ENCODE measurements around the gene LRRC75B.

The LRRC75B gene

GRCh38 chr22:24585461-24585860 lies 7.4 kb downstream of the LRRC75B start:
- no peak for DNase-seq (ENCODE audit: low read depth)

- DNase-seq (ENCODE audit: low read depth), result no peak
These were observed 7.9 kb downstream of the LRRC75B start for GRCh38 chr22:24584871-24585411.

DNA sequence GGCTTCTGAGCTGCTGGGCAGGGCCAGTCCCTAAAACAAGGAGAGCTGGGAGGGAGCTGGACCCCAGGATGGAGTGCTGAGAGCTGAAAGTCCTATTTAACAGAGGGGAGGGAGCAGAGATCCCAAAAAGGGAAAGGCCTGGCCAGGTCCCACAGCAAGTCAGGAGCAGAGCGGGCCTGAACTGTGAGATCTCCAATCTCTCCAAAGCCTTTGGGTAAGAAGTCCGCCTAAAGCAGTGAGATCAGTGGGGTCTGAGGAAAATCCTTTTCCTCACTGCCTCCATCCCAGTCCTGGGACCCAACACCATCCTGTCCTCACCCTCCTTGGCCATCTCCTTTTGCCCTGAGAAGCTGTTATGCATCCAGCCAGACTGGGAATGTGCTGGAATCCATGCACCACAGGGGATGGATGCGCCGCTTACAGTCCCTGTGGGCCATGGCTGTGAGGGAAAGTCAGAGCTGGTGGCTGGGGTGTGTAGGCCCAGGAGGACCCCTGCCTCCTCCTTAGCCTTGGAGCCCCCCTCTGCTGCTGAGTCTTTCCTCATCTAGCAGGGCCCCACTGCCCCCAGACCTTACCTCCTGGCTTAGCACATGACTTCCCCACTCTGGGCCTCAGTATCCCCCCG lies 8.6 kb downstream of the LRRC75B start:
- no peak for DNase-seq (ENCODE audit: low read depth)

DNA sequence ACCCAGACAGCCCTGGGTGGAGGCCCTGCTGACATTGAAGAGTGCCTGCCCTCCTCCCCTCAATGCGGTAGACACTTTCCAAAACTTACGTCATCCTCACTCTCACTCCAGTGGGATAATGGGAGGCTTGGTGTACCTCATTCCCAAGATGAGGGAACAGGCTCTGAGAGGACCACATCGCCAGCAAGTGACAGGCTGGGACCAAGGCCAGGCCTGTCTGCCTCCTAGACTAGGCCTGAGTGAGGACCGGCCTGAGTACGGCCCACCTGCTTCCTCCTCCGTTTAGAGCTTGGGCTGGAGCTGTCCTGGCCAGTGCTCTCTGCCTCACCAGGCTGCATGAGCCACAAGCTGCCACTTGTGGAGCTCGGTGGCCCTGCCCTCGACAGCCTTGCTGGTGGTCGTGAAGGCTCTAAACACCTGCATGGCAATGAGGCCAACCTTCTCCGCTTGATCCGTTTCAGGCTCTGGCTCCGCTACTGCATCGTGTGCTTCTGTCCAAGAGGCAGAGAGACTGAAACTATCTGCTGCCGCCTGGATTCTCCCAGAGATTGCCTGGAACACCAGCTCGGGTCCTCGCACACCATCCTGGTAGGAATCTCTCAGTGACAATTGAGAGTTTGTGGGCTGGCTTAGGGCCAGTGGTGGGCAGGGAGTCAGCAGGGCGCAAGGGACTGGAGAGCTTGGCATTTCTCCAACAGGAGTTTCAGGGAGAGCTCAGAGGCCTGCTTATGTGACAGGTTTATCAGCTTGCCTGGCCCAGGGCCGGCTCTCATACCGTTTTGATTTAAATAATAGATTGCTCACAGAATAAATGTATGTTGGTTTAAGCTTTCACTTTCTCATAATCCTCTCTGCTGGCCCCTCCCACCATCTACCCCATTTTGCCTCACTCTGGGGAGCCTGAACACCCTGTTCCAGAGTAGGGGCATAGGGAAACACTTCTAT lies 9.4 kb downstream of the LRRC75B start:
- peak; percentile 22 for DNase-seq (ENCODE audit: low read depth)

- DNase-seq (ENCODE audit: low read depth), result no peak
These were observed 10.6 kb downstream of the LRRC75B start for GRCh38 chr22:24582056-24582814.

- DNase-seq (ENCODE audit: low read depth), result peak; percentile 88
These were observed 12.6 kb downstream of the LRRC75B start for GRCh38 chr22:24580276-24580675.

DNA sequence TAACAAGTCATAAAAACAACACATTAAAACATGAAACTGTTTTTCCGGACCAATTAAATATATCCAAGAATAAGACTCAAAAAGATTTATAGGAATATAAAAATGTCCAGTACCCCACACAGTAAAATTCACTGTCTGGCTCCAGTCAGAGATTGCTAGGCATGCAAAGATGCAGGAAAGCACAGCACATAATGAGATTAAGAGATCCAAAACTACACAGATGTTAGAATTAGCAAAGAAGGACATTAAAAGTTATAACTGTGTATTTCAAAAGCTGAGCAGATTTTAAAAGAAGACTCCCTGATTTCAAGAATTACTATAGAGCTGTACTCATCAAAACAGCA lies 13.6 kb downstream of the LRRC75B start:
- DNase-seq (ENCODE audit: low read depth), result no peak

- peak; percentile 18 for DNase-seq (ENCODE audit: low read depth)
These were observed 14.3 kb downstream of the LRRC75B start for GRCh38 chr22:24578355-24579257.

DNA sequence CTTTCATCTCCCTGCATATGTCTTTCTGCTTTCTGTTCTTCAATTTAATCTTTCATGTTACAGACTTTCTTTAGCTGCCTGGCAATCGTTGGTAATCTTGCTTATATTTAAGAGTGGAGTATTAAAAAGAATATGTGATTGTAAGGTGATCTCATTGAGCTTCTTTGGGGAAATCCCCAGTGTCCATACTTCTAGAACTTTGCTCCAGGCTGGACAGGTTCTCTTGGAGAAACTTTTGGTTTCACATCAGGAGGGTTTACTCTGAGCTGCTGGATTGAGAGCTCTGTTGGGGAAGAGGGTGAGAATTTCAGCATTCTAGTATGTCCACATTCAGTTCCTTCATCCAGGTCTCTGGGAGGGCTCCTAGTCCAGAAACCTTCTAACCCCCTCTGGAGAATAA lies 16.1 kb downstream of the LRRC75B start:
- DNase-seq (ENCODE audit: low read depth), result no peak

GRCh38 chr22:24571266-24571665 lies 21.6 kb downstream of the LRRC75B start:
- DNase-seq (ENCODE audit: low read depth), result no peak

GRCh38 chr22:24567668-24568067 lies 25.2 kb downstream of the LRRC75B start:
- no peak for DNase-seq (ENCODE audit: low read depth)

DNA sequence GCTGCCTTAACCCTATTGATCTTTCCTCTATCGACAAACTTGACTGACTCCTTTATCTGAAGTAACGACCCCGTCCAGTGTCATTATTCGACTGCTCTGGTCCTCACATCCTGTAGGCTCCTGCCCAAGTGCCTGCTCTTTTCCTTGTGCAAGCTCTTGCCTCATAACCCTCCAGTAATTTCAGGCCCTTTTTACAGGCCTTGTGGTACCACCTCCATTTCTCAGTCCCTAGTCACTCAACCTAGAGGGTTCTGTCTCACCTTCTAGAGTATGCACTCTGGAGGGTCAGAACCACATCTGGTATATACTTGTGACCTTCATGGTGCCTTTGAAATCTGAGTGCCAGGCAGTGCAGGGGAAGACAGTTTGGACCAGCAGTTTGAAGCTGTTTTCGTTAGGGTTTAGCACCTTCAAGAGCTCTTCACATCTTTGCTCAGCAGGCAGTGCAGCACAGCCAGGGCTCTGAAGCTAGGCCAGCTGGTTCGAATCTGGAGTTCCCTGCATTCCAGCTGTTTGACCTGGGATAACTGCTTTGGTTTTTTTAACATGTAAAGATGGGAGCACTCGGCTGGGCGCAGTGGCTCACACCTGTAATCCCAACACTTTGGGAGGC lies 25.9 kb downstream of the LRRC75B start:
- DNase-seq (ENCODE audit: low read depth), result peak; percentile 32

- DNase-seq (ENCODE audit: low read depth), result no peak
These were observed 27.8 kb downstream of the LRRC75B start for GRCh38 chr22:24565077-24565476.

DNA sequence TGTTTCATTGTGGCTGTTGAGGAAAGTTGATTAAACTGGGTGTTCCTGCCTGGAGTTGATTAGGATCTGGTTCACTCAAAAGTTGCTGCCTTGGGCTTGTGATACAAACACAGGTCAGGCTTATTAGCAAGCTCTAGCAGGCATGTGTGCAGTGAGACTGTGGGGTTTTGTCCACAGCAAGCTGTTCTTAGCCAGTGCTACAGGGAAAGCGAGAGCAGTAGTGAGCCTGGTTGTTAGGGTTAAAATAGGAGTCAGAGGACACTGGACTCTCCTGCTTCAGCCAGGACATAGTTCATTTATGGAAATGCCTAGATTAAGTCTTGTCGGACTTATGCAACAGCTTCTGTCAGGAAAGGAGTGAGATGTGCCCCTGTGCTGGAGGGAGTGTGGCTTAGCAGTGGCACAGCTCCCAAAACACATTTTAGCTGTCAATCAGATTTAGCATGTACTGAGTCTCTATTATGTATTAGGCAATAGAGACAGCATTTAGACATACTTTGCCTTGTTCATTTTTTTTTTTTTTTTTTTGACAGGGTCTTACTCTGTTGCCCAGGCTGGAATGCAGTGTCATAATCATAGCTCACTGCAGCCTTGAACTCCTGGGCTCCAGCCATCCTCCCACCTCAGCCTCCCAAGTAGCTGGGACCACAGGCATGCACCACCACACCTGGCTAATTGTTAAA lies 28.4 kb downstream of the LRRC75B start:
- DNase-seq (ENCODE audit: low read depth), result peak; percentile 78

- no peak for DNase-seq (ENCODE audit: low read depth)
These were observed 29.6 kb downstream of the LRRC75B start for GRCh38 chr22:24563246-24563645.

- no peak for DNase-seq (ENCODE audit: low read depth)
These were observed 33.4 kb downstream of the LRRC75B start for GRCh38 chr22:24559471-24559870.

DNA sequence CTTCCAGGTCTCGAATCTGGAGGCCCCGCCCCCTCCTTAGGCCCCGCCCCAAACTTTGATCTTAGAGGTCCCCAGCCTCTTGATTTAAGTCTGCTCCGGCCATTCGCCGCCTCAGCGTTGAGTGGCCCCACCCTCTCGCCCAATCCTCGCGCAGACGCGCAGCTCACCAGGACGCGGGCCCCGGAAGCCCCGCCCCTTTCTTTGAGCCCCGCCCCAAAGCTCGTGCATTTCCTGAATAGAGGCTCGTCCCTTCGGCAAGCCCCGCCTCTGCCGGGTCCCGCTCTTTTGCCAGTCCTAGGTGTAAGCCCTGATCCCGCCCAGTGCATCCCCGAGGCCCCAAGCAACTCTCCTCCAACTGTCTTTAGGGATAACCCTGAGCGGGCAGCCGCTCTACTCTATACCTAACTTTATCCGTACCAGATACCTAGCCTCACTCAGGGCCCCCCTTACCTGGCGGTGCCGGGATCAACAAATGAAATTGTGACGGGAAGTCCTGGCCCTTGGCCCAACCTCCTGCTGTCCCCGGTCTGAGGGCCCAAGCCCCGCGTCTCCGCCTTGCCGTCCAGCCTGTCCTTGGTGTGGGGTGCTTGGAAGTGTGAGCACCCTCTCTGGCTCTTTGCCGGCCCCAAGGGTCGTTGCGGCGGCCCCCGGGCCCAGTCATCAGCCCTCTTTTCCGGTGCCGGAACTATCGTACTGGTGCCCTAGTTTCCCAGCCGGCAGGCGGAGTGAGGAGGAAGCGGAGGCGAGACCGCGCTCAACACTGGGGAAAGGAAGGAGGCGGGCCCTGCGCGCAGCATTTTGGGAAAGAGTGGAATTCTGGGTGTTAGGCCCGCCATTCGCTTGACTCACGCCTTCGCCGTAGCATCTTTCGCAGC lies 37.5 kb downstream of the LRRC75B start, which contains the start of gene SNRPD3:
Gene SNRPD3, plus strand, starts transcription at position 835 of the 875 bp plus-strand sequence. CDS start 1,676 bp downstream, outside the sequence.
- peak; percentile 98 for DNase-seq (ENCODE audit: low read depth)

GRCh38 chr22:24554313-24555164 lies 38.3 kb downstream of the LRRC75B start, which contains the start of gene GUCD1:
TSS of gene GUCD1 (minus strand) at chr22:24555138. CDS start at chr22:24554991, 147 bp downstream.
- peak; percentile 62 for DNase-seq (ENCODE audit: low read depth)
